GM12873 (cell line): ENCODE results near the gene HM13.

ENCODE experiments used
- TF ChIP-seq, protein P1 (sequence below): IDR thresholded peaks from 2 replicates; pipeline ENCODE4 v1.5.1; 2012; ENCODE audit warnings: low read depth, mild to moderate bottlenecking, moderate library complexity, low read length, control low read depth; ENCODE audit not compliant: insufficient read depth; ENCODE audit errors: missing control alignments

HM13 gene

DNA sequence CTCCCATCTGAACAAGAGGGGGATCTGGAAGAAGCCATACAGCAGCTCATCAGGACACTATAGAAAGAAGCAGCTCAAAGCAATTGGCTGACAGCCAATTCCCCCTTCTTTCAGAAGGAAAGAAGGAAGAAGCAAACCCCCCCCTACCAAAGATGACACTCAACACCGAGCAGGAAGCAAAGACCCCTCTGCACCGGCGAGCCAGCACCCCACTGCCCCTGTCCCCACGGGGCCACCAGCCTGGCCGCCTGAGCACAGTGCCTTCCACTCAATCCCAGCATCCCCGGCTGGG lies 38.0 kb upstream of the HM13 start:
- TF ChIP-seq, protein P1, sequence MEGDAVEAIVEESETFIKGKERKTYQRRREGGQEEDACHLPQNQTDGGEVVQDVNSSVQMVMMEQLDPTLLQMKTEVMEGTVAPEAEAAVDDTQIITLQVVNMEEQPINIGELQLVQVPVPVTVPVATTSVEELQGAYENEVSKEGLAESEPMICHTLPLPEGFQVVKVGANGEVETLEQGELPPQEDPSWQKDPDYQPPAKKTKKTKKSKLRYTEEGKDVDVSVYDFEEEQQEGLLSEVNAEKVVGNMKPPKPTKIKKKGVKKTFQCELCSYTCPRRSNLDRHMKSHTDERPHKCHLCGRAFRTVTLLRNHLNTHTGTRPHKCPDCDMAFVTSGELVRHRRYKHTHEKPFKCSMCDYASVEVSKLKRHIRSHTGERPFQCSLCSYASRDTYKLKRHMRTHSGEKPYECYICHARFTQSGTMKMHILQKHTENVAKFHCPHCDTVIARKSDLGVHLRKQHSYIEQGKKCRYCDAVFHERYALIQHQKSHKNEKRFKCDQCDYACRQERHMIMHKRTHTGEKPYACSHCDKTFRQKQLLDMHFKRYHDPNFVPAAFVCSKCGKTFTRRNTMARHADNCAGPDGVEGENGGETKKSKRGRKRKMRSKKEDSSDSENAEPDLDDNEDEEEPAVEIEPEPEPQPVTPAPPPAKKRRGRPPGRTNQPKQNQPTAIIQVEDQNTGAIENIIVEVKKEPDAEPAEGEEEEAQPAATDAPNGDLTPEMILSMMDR: no peak

DNA sequence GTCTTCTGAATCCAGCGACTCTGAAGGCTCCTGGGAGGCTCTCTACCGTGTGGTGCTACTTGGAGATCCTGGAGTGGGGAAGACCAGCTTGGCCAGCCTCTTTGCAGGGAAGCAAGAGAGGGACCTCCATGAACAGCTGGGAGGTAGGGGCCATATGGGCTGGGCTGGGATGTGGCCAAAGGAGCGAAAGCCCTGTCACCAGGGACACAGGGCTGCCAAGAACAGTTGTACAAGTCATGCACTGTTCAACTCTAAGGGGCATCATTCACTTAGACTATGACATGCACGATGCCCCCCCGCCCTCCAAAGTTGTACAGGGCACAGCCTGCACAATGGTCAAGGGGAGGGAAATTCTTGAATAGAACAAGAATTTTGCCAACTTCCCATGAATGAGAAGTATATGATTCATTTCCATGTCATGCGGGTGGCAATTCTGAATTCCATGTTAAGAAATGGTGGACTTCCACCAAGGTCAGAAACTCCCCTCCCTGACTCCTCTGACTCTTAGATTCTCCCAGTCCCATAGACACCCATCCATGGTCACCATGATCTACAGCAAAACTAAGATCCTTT lies 37.5 kb upstream of the HM13 start:
- TF ChIP-seq, protein P1: no peak

DNA sequence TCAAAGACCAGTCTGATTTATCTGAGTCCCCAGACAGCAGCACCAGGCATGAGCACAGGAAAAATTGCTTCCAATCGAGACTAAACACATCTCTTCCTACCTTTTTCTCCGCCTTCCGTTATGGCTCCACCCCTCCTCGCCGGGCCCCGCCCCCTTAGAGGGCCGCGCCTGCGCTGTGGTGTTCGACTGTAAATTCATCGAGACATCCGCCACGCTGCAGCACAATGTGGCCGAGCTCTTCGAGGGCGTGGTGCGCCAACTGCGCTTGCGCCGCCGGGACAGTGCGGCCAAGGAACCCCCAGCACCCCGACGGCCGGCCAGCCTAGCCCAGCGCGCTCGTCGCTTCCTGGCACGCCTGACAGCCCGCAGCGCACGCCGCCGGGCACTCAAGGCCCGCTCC lies 30.2 kb upstream of the HM13 start:
- TF ChIP-seq, protein P1: no peak

DNA sequence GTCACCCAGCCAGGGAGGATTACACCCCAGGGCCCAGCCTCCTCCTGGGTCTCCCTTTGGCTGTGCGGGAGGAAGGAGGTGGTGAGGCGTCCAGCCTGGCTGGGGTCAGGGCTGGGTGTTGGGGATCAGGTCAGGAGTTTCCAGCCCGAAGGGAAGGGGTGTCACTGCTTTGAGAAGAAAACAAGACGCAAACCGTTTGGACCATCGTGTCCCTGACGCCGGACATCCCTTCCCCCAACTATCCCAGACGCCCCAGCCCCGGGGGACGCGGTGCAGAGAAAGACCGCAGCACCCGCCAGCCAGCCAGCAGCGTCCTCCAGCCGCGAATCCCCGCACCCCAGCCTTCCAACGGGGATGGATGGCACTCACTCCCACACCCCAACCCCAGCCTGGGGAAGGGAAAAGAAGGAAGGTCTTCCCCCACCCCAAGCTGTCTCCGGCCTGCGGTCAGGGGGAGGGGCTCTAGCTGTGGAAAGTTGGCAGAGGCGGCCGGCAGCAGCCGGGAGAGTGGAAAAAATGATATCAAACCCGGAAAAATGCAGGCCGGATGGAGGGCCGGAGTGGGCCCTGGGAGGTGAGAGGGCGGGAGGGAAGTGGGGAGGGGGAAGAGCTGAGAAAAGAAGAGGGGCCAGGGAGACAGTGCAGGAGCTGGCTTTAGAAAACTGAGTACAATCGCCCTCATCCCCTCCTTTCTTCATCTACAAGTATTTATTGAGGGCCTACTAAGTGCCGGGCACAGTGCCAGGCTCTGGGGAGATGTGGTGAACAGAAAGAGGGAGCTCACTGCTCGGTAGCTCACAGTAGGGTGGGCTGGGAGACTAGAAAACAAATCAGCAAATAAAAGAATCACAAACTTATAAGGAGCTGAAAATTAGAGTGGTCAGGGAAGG lies 28.5 kb upstream of the HM13 start:
- TF ChIP-seq, protein P1: no peak

DNA sequence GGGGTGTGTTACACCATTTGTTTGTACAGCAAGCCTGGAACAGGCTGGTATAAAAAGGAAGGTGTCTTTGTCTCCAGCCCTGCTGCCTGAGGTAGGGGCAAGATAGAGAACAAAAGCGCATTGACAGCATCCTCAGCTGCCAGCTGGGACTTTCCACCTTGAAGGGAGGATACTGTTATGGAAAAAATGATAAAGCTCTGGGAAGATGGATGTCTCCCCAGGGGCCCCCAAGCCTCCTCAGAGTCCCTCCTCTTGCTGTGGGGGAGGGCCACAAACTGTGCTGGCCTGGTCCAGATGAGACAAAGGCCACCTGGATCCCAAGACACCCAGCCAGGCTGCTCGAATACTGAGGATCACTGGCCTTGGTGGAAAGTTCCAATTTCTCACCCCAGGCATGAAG lies 26.1 kb upstream of the HM13 start:
- TF ChIP-seq, protein P1: no peak

DNA sequence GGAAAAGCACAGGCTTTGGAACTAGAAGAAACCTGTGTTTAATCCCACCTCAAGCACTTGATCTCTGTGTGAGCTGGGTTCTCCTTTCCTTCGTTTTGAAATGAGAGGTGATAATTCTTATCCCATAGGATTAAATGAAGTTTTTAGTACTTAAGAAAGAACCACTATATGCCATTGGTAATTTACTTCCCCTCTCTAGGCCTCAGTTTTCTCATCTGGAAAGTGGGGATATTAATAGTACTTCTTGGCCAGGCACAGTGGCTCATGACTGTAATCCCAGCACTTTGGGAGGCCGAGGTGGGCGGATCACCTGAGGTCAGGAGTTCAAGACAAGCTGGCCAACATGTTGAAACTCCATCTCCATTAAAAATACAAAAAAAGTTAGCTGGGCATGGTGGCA lies 25.1 kb upstream of the HM13 start:
- TF ChIP-seq, protein P1: no peak

DNA sequence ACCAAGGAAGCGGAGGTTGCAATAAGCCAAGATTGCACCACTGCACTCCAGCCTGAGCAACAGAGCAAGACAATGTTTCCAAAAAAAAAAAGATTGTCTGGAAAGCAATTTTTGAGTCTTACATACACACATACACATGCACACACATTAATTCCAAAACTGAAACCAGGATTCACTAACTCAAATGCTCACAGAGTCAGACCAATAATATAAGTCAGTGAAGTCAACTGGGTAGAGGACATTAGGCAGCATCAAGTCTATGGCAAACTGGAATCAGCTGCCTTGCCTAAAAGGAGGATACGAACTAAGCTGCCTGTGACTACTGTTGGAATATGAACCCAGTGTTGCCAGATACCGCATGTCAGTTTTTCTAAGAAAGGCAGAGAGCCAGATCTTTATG lies 23.5 kb upstream of the HM13 start:
- TF ChIP-seq, protein P1: no peak
